Right lobe of liver (tissue), 4 donors: ENCODE data around the gene ALAS2.

ENCODE experiments used
- POLR2A ChIP-seq: fragments of 450-650 bp; IDR thresholded peaks from one replicate; pipeline ENCODE4 v1.6.1; 2017; ENCODE audit warnings: antibody characterized with exemption, mild to moderate bottlenecking
- TF ChIP-seq, protein P1 (sequence below), 4 donors: fragments of 200-600 bp in 3 of 4; fragments of 450-650 bp in 1 of 4; IDR thresholded peaks; one replicate each; pipeline versions ENCODE4 v1.5.1 to v1.8.0; 2016 to 2022; ENCODE audit warnings: antibody characterized with exemption in 4 of 4, mild to moderate bottlenecking in 2 of 4
- donor health status: DM: no; HTN: no; CAD: no.
- donor health status: DM: no; HTN: no; CAD: no.
- donor health status: DM: no; HTN: yes; CAD: no.

DNA sequence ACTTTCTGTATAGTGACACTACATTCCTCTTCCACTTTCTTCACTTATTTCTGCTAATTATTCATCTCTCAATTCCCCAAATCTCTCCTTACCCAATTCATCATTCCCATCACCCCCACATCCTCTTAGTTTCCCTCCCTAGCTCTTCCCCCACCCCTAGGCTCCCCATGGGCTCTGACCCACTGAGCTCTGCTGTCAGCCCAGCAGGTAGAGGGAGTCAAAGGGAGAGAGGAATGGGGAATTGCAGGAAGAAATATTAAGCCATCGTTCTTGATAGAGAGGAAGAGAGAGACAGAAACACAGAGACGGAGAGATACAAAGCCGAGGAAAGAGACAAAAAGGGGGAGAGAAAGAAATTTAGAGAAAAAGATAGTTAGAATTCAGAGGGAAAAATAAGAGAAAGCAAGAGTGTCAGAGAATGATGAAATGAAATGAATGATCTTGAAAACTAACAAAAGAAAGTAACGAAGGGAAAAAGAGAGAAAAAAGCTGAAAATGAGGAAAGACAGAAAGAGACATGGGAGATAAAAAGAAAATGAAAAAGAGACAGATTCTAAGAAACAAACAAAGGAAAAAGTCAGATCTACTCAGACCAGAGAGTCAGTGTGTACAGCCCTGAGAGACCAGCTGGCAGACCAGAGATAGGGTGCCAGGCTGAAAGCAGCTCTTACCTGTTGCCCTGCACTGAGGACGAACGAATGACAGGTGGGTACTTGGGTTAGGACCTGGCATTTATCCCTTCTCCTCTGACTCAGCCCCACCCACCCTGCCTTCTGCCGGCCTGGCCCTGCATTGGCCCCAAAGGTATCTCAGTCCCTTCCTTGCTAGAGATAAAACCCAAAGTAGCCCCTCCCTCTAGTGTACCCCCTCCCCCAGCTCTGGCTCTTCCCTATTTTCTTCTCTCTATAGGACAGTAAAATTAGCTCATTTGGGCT, at the start of gene ALAS2:
- TF ChIP-seq, protein P1, sequence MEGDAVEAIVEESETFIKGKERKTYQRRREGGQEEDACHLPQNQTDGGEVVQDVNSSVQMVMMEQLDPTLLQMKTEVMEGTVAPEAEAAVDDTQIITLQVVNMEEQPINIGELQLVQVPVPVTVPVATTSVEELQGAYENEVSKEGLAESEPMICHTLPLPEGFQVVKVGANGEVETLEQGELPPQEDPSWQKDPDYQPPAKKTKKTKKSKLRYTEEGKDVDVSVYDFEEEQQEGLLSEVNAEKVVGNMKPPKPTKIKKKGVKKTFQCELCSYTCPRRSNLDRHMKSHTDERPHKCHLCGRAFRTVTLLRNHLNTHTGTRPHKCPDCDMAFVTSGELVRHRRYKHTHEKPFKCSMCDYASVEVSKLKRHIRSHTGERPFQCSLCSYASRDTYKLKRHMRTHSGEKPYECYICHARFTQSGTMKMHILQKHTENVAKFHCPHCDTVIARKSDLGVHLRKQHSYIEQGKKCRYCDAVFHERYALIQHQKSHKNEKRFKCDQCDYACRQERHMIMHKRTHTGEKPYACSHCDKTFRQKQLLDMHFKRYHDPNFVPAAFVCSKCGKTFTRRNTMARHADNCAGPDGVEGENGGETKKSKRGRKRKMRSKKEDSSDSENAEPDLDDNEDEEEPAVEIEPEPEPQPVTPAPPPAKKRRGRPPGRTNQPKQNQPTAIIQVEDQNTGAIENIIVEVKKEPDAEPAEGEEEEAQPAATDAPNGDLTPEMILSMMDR (IDR thresholded peaks at IDR 0.05), result no peak
- no peak for TF ChIP-seq POLR2A
